HL-60 (cell line): ENCODE measurements around the gene ZNF562.
A peak's percentile ranks its signal among the peaks of the same experiment; 100 is the strongest.

Experiments
- DNase-seq, 2 experiments: peaks; one replicate each; pipeline ENCODE4 v3.0.0-alpha.2; 2010 to 2020; ENCODE audit warnings: low read depth in 1 of 2, low spot score in 1 of 2
- H3K27ac ChIP-seq: fragments of 250-450 bp; sonication (Bioruptor Pico); replicated peaks from 2 replicates; pipeline ENCODE4 v1.5.1; 2020; ENCODE audit warnings: mild to moderate bottlenecking, moderate library complexity
- H3K27me3 ChIP-seq: fragments of 250-450 bp; sonication (Bioruptor Pico); 2 replicates; pipeline ENCODE4 v1.5.1; 2021; ENCODE audit warnings: mild to moderate bottlenecking, moderate library complexity; ENCODE audit not compliant: insufficient read depth, poor library complexity, severe bottlenecking
- H3K4me3 ChIP-seq: replicated peaks from 2 replicates; pipeline ENCODE4 v1.5.1; 2011; ENCODE audit warnings: mild to moderate bottlenecking, control low read depth, low read length; ENCODE audit not compliant: insufficient read depth
- CTCF ChIP-seq: IDR thresholded peaks from one replicate; pipeline ENCODE4 v1.5.1; 2011; ENCODE audit warnings: low read length, control low read depth, inconsistent platforms; ENCODE audit not compliant: insufficient read depth
- GABPA ChIP-seq: IDR thresholded peaks from 2 replicates; pipeline ENCODE4 v1.6.1; 2012; ENCODE audit warnings: low read depth
- POLR2AphosphoS5 ChIP-seq: IDR thresholded peaks from 2 replicates; pipeline ENCODE4 v1.6.1; 2012; ENCODE audit warnings: low read depth
- REST ChIP-seq: IDR thresholded peaks from 2 replicates; pipeline ENCODE4 v1.6.1; 2012; ENCODE audit warnings: low read depth; ENCODE audit not compliant: insufficient replicate concordance
- SPI1 ChIP-seq: IDR thresholded peaks from 2 replicates; pipeline ENCODE4 v1.6.1; 2012; ENCODE audit warnings: low read depth, mild to moderate bottlenecking, borderline replicate concordance

ZNF562 gene

GRCh38 chr19:9640956-9641355 is 33.9 kb downstream of the ZNF562 start:
- Histone ChIP-seq H3K27me3 (no peaks in the 10 kb centered on the region), H3K4me3 (no peak overlapping the region), H3K27ac (no peak overlapping the region)
- DNase-seq, result no peak
- TF ChIP-seq GABPA, result no peak
- no peak for TF ChIP-seq CTCF
- TF ChIP-seq REST, result no peak
- no peak for TF ChIP-seq POLR2AphosphoS5
- no peak for TF ChIP-seq SPI1

- no peak overlapping the region for H3K4me3 ChIP-seq
- no peak for TF ChIP-seq REST
- TF ChIP-seq CTCF, result no peak
- no peak for TF ChIP-seq SPI1
- no peak for TF ChIP-seq POLR2AphosphoS5
- TF ChIP-seq GABPA, result no peak
- DNase-seq, result no peak
- no peak overlapping the region for H3K27ac ChIP-seq
- H3K27me3 ChIP-seq, result no peaks in the 10 kb centered on the region
Observed at GRCh38 chr19:9636018-9636417, 38.9 kb downstream of the ZNF562 start.

- Histone ChIP-seq H3K27me3 (no peaks in the 10 kb centered on the region), H3K27ac (peak overlapping the region; percentile 21; the same call in 1 of the 2 replicates), H3K4me3 (no peak overlapping the region)
- no peak for TF ChIP-seq SPI1
- no peak for TF ChIP-seq GABPA
- TF ChIP-seq POLR2AphosphoS5, result no peak
- no peak for TF ChIP-seq CTCF
- no peak for TF ChIP-seq REST
- peak in 1 of 2 experiments; percentile 43 for DNase-seq
Observed at GRCh38 chr19:9627856-9628255, 47.0 kb downstream of the ZNF562 start.
